Panc1 (cell line): ENCODE measurements around the gene ZGRF1.

Experiments used
- CTCF ChIP-seq: fragments of 450-650 bp; IDR thresholded peaks from 2 replicates; pipeline ENCODE4 v1.5.1; 2017; ENCODE audit warnings: mild to moderate bottlenecking
- POLR2AphosphoS5 ChIP-seq: IDR thresholded peaks from 2 replicates; pipeline ENCODE4 v1.6.1; 2012; ENCODE audit warnings: mild to moderate bottlenecking, low read depth, low read length, moderate library complexity
- REST ChIP-seq, 2 experiments: IDR thresholded peaks; 2 replicates each; pipeline ENCODE4 v1.6.1; 2011 to 2012; ENCODE audit warnings: low read depth in 2 of 2, control low read depth in 1 of 2, low read length in 1 of 2, mild to moderate bottlenecking in 1 of 2, moderate library complexity in 1 of 2; ENCODE audit not compliant: insufficient read depth in 1 of 2
- SIN3A ChIP-seq: IDR thresholded peaks from 2 replicates; pipeline ENCODE4 v1.6.1; 2012; ENCODE audit warnings: low read depth, mild to moderate bottlenecking, low read length, moderate library complexity, borderline replicate concordance; ENCODE audit not compliant: insufficient read depth
- TCF7L2 ChIP-seq: IDR thresholded peaks from 2 replicates; pipeline ENCODE4 v1.6.1; 2011; ENCODE audit warnings: mild to moderate bottlenecking, low read depth, low read length, inconsistent platforms

GRCh38 chr4:112540695-112541094 is 96.0 kb downstream of the ZGRF1 start:
- TF ChIP-seq CTCF (no peak), REST (IDR thresholded peaks at IDR 0.05; ENCODE audit: insufficient read depth in 1 of 2, low read depth in 2 of 2, low read length in 1 of 2) (no peak), TCF7L2 (no peak), POLR2AphosphoS5 (no peak), SIN3A (no peak)
